ENCODE measurements around the gene PTPRO.

Gene PTPRO

DNA sequence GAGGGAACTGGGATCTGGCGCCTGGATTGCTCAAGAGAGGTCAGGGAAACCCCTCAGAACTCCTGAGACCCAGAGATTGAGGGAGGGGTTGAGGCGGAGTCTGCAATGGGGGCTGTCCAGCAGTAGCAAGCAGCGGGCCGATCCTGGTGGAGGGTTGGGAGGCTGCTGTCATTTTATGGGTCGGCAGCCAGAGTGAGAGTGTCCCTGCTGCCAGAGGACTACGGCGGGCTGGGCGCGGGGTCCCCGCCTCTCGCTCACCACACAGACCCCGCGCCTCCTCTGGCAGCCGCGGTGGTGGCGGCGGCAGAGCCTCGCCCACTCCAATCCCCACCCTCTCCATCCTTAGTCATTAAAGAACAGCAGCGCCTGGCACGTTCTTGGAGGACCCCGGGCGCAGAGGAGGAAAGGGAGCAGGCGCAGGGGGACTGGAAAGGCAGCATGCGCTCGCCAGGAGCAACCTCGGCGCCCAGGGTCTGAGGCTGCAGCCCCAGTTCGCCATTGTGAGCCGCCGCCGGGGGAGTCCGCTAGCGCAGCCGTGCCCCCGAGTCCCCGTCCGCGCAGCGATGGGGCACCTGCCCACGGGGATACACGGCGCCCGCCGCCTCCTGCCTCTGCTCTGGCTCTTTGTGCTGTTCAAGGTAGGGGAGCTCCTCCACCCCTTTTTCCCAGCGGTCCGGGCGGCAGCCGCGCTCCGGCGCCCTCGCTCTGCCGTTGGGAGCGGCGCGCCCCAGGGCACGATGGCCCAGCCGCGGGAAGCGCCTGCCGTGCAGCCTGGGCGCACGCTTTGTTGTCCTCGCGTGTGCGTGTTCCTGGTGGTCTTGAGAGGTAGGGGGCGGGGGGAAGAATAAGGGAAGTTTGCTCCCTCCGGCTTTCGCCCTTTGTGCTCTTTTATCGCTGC is at the start of gene PTPRO:
Gene PTPRO (plus strand): TSS at position 345 of the 898 bp plus-strand sequence.
- Mint-ChIP-seq H3K4me3 (no peak within 1 kb of the TSS), H3K4me1 (ENCODE audit: low read depth) (no peaks in the 10 kb centered on the region), H3K27ac (no peak within 1 kb of the TSS), H3K36me3 (ENCODE audit: low read depth) (no peaks in the 10 kb centered on the region), H3K27me3 (ENCODE audit: low read depth) (peaks cover 42% of the 10 kb centered on the region), H3K9me3 (no peaks in the 10 kb centered on the region)

GRCh38 chr12:15273896-15274295 is 48.4 kb upstream of the PTPRO start:
- H3K4me1 Mint-ChIP-seq (ENCODE audit: low read depth): peaks cover under 1% of the 10 kb centered on the region
- peaks cover 5% of the 10 kb centered on the region for H3K27me3 Mint-ChIP-seq (ENCODE audit: low read depth)
- no peaks in the 10 kb centered on the region for H3K9me3 Mint-ChIP-seq
- no peak overlapping the region for H3K4me3 Mint-ChIP-seq
- no peaks in the 10 kb centered on the region for H3K36me3 Mint-ChIP-seq (ENCODE audit: low read depth)
- H3K27ac Mint-ChIP-seq: no peak overlapping the region

GRCh38 chr12:15274561-15274967 is 47.7 kb upstream of the PTPRO start:
- peaks cover 2% of the 10 kb centered on the region for H3K4me1 Mint-ChIP-seq (ENCODE audit: low read depth)
- H3K27ac Mint-ChIP-seq: no peak overlapping the region
- no peak overlapping the region for H3K4me3 Mint-ChIP-seq
- H3K27me3 Mint-ChIP-seq (ENCODE audit: low read depth): peaks cover 5% of the 10 kb centered on the region
- no peaks in the 10 kb centered on the region for H3K36me3 Mint-ChIP-seq (ENCODE audit: low read depth)
- H3K9me3 Mint-ChIP-seq: no peaks in the 10 kb centered on the region

GRCh38 chr12:15276088-15276698 is 46.1 kb upstream of the PTPRO start:
- H3K4me1 Mint-ChIP-seq (ENCODE audit: low read depth): peaks cover 2% of the 10 kb centered on the region
- no peaks in the 10 kb centered on the region for H3K9me3 Mint-ChIP-seq
- H3K4me3 Mint-ChIP-seq: no peak overlapping the region
- no peaks in the 10 kb centered on the region for H3K36me3 Mint-ChIP-seq (ENCODE audit: low read depth)
- H3K27me3 Mint-ChIP-seq (ENCODE audit: low read depth): peaks cover 5% of the 10 kb centered on the region
- H3K27ac Mint-ChIP-seq: no peak overlapping the region

DNA sequence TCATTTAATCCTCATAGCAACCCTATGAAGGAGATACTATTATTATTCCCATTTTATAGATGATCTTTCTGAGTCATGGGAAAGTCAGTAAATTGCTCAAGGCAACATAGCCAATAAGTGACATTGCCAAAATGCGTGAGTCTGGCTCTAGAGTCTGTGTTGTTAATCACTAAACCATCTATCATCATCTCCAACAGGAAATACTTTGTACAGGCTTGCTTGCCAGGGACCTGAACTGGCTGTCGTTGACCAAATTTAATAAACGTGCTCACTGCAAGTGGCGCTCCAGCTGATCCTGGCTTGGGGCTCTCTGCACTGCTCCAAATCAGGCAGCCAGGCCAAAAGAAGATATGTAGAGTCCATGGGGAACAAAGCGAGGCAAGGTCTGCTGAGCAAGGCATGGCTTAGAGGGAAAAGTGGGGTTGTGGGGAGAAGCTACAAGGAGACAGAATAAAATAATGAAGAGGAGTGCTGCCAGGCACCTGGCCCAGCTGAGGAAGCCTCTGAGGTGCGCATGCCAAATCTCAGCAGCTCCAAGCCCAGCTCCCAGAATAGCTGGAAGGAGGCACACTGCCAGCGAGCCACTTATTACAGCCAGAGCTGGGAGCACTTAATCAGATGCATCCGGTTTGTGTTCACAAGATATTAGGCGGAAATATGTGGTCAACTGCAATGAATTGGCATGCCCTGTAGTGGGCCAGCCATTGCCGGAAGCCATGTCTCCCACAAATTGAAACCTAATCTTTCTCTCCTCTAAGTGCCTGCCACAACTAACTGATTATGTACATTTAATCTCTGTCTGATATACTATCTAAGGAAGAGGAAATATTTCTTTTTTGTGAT is 43.3 kb upstream of the PTPRO start:
- Mint-ChIP-seq H3K4me3 (no peak overlapping the region), H3K9me3 (no peaks in the 10 kb centered on the region), H3K27ac (no peak overlapping the region), H3K27me3 (ENCODE audit: low read depth) (peaks cover 5% of the 10 kb centered on the region), H3K36me3 (ENCODE audit: low read depth) (no peaks in the 10 kb centered on the region), H3K4me1 (ENCODE audit: low read depth) (peaks cover 2% of the 10 kb centered on the region)

- H3K27me3 Mint-ChIP-seq (ENCODE audit: low read depth): peaks cover 11% of the 10 kb centered on the region
- H3K4me1 Mint-ChIP-seq (ENCODE audit: low read depth): peaks cover 2% of the 10 kb centered on the region
- no peaks in the 10 kb centered on the region for H3K9me3 Mint-ChIP-seq
- H3K36me3 Mint-ChIP-seq (ENCODE audit: low read depth): no peaks in the 10 kb centered on the region
- H3K4me3 Mint-ChIP-seq: no peak overlapping the region
- H3K27ac Mint-ChIP-seq: no peak overlapping the region
These were observed 41.4 kb upstream of the PTPRO start for GRCh38 chr12:15280930-15281329.

DNA sequence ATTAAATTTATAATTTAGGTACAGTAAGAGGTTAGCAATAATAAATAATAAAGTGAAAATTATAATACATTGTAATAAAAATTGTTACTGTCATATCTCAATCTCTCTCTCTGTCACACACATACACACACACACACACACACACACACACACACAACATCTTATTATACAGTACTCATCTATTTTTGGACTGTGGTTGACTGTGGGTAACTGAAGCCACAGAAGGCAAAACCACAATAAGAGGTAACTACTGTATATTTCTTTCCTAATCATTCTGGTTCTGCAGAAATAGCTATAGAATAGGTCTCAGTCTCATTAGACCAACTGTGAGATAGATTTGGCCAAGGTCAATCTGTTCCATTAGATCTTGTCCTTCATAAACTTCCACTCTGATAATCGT is 33.1 kb upstream of the PTPRO start:
- no peak overlapping the region for H3K27ac Mint-ChIP-seq
- no peak overlapping the region for H3K4me3 Mint-ChIP-seq
- no peaks in the 10 kb centered on the region for H3K36me3 Mint-ChIP-seq (ENCODE audit: low read depth)
- H3K4me1 Mint-ChIP-seq (ENCODE audit: low read depth): no peaks in the 10 kb centered on the region
- peaks cover 9% of the 10 kb centered on the region for H3K27me3 Mint-ChIP-seq (ENCODE audit: low read depth)
- no peaks in the 10 kb centered on the region for H3K9me3 Mint-ChIP-seq

GRCh38 chr12:15293731-15294130 is 28.6 kb upstream of the PTPRO start:
- H3K27me3 Mint-ChIP-seq (ENCODE audit: low read depth): peaks cover 4% of the 10 kb centered on the region
- no peaks in the 10 kb centered on the region for H3K4me1 Mint-ChIP-seq (ENCODE audit: low read depth)
- no peak overlapping the region for H3K27ac Mint-ChIP-seq
- H3K4me3 Mint-ChIP-seq: no peak overlapping the region
- no peaks in the 10 kb centered on the region for H3K36me3 Mint-ChIP-seq (ENCODE audit: low read depth)
- no peaks in the 10 kb centered on the region for H3K9me3 Mint-ChIP-seq

- peaks cover 4% of the 10 kb centered on the region for H3K27me3 Mint-ChIP-seq (ENCODE audit: low read depth)
- no peaks in the 10 kb centered on the region for H3K9me3 Mint-ChIP-seq
- H3K36me3 Mint-ChIP-seq (ENCODE audit: low read depth): no peaks in the 10 kb centered on the region
- H3K4me1 Mint-ChIP-seq (ENCODE audit: low read depth): no peaks in the 10 kb centered on the region
- no peak overlapping the region for H3K27ac Mint-ChIP-seq
- H3K4me3 Mint-ChIP-seq: no peak overlapping the region
These were observed 22.4 kb upstream of the PTPRO start for GRCh38 chr12:15299947-15300346.

- Mint-ChIP-seq H3K27me3 (ENCODE audit: low read depth) (peaks cover 3% of the 10 kb centered on the region), H3K4me3 (no peak overlapping the region), H3K36me3 (ENCODE audit: low read depth) (no peaks in the 10 kb centered on the region), H3K4me1 (ENCODE audit: low read depth) (no peaks in the 10 kb centered on the region), H3K27ac (no peak overlapping the region), H3K9me3 (no peaks in the 10 kb centered on the region)
These were observed 18.0 kb upstream of the PTPRO start for GRCh38 chr12:15304296-15304695.

DNA sequence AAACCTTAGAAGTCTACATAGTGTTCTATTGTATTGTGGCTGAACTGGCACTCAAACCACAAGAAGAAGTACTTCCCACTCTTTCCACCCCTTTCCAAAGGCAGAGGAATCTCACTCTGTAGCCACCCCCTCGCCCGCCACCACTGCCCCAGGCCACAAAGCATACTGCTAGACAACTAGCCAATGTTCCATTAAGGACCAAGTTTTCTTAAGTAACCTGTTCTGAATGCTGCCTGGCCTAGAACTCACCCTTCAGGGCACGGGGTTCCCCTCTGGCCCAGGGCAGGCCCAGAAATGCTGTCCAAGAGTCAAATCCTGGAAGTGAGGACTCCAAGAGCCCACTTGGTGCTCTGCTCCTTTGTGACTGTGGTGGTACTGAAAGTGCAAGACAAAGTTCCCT is 15.7 kb upstream of the PTPRO start:
- Mint-ChIP-seq H3K4me1 (ENCODE audit: low read depth) (no peaks in the 10 kb centered on the region), H3K27me3 (ENCODE audit: low read depth) (peaks cover 3% of the 10 kb centered on the region), H3K27ac (no peak overlapping the region), H3K9me3 (no peaks in the 10 kb centered on the region), H3K36me3 (ENCODE audit: low read depth) (no peaks in the 10 kb centered on the region), H3K4me3 (no peak overlapping the region)

DNA sequence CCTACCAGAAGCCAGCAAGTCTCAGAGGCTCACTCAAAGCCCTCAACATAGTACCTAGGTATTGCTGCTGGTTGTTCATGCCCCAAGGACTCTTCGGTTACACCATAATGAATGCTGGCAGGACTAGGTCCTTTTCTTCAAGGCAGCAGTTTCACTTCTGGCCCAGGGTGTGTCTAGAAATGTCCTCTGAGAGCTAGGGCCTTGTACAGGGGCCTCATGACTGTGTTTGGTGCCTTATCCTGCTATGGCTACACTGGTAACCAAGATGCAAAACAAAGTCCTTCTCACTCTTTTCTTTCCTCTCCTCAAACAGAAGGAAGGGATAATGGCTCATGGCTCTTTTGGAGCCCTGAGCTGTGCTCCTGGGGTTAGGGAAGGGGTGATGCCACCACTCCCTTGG is 15.2 kb upstream of the PTPRO start:
- no peaks in the 10 kb centered on the region for H3K36me3 Mint-ChIP-seq (ENCODE audit: low read depth)
- no peaks in the 10 kb centered on the region for H3K4me1 Mint-ChIP-seq (ENCODE audit: low read depth)
- no peak overlapping the region for H3K27ac Mint-ChIP-seq
- H3K9me3 Mint-ChIP-seq: no peaks in the 10 kb centered on the region
- peaks cover 3% of the 10 kb centered on the region for H3K27me3 Mint-ChIP-seq (ENCODE audit: low read depth)
- H3K4me3 Mint-ChIP-seq: no peak overlapping the region

- H3K9me3 Mint-ChIP-seq: no peaks in the 10 kb centered on the region
- H3K4me1 Mint-ChIP-seq (ENCODE audit: low read depth): no peaks in the 10 kb centered on the region
- no peaks in the 10 kb centered on the region for H3K36me3 Mint-ChIP-seq (ENCODE audit: low read depth)
These were observed 3.5 kb upstream of the PTPRO start for GRCh38 chr12:15318841-15319240.

DNA sequence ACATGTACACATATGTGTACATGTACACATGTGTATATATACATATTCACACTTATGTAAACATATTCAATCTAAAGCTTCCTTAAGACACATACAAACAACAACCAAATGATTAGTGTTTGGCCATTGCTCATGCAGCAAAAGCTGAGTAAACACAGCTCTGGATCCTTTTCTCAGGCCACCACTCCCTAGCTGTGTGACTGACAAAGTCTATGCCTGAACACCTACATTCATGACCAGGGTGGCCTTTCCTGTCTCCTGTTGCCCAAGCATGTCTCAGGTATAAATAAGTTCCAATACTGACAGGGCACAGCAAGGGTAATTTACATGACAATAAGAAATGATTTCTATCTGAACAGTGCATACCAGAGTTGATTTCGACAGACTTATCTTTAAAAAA is 1.4 kb upstream of the PTPRO start:
- H3K4me1 Mint-ChIP-seq (ENCODE audit: low read depth): no peaks in the 10 kb centered on the region
- no peaks in the 10 kb centered on the region for H3K36me3 Mint-ChIP-seq (ENCODE audit: low read depth)
- H3K27ac Mint-ChIP-seq: no peak overlapping the region
- H3K4me3 Mint-ChIP-seq: no peak overlapping the region
- peaks cover 35% of the 10 kb centered on the region for H3K27me3 Mint-ChIP-seq (ENCODE audit: low read depth)
- no peaks in the 10 kb centered on the region for H3K9me3 Mint-ChIP-seq

More at GRCh38 chr12:15318841-15319240, 3.5 kb upstream of the PTPRO start:
- H3K4me3 Mint-ChIP-seq: no peak overlapping the region
- no peak overlapping the region for H3K27ac Mint-ChIP-seq
- peaks cover 31% of the 10 kb centered on the region for H3K27me3 Mint-ChIP-seq (ENCODE audit: low read depth)

Measured in T-helper 1 cell treated with Interleukin-12 subunit alpha and Interleukin-12 subunit beta and Interleukin-4 antibody, amounts not matched to agents 30 μg/mL and 1 μg/mL, for 36 hours (primary cell).